HG03060 (cell line): ENCODE measurements around the gene TNF.

Source experiments
- ATAC-seq: cut with Tn5 transposase; IDR thresholded peaks from one replicate; pipeline ENCODE4 v1.9.1; 2021; ENCODE audit warnings: low read depth, moderate number of reproducible peaks; ENCODE audit not compliant: unreplicated experiment

The TNF gene

DNA sequence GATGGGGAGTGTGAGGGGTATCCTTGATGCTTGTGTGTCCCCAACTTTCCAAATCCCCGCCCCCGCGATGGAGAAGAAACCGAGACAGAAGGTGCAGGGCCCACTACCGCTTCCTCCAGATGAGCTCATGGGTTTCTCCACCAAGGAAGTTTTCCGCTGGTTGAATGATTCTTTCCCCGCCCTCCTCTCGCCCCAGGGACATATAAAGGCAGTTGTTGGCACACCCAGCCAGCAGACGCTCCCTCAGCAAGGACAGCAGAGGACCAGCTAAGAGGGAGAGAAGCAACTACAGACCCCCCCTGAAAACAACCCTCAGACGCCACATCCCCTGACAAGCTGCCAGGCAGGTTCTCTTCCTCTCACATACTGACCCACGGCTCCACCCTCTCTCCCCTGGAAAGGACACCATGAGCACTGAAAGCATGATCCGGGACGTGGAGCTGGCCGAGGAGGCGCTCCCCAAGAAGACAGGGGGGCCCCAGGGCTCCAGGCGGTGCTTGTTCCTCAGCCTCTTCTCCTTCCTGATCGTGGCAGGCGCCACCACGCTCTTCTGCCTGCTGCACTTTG, at the start of gene TNF:
Gene TNF (plus strand): TSS at position 231 of the 567 bp plus-strand sequence. CDS start 177 bp downstream, at position 408.
- ATAC-seq: no peak

- ATAC-seq: no peak
These were observed 49.3 kb upstream of the TNF start for GRCh38 chr6:31525932-31526591.

- no peak for ATAC-seq
These were observed 47.0 kb upstream of the TNF start for GRCh38 chr6:31528307-31528777.

GRCh38 chr6:31528821-31529328, 46.5 kb upstream of the TNF start, which contains the start of gene MCCD1:
Gene MCCD1, plus strand, starts transcription at chr6:31528962. Its CDS starts 53 bp downstream, at chr6:31529015.
- ATAC-seq: no peak

- ATAC-seq: no peak
These were observed 45.8 kb upstream of the TNF start for GRCh38 chr6:31529329-31530150.

DNA sequence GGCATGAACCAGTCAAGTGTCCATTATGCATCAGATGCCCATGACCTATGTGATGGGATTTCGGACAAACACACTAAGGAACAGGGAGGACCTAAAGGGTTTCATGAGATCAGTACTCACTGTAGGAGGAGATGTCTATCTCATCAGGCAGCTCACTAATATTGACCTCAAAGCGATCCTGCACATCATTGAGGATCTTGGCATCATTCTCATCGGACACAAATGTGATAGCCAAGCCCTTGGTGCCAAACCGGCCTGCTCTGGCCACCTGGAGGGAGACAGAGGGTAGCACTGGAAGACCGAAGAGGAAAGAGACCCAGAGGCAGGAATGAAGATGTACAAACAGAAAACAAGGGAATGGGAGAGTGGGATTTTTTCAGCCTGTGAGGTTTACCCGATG, 44.7 kb upstream of the TNF start:
- no peak for ATAC-seq

GRCh38 chr6:31531162-31531561, 44.2 kb upstream of the TNF start:
- no peak for ATAC-seq

DNA sequence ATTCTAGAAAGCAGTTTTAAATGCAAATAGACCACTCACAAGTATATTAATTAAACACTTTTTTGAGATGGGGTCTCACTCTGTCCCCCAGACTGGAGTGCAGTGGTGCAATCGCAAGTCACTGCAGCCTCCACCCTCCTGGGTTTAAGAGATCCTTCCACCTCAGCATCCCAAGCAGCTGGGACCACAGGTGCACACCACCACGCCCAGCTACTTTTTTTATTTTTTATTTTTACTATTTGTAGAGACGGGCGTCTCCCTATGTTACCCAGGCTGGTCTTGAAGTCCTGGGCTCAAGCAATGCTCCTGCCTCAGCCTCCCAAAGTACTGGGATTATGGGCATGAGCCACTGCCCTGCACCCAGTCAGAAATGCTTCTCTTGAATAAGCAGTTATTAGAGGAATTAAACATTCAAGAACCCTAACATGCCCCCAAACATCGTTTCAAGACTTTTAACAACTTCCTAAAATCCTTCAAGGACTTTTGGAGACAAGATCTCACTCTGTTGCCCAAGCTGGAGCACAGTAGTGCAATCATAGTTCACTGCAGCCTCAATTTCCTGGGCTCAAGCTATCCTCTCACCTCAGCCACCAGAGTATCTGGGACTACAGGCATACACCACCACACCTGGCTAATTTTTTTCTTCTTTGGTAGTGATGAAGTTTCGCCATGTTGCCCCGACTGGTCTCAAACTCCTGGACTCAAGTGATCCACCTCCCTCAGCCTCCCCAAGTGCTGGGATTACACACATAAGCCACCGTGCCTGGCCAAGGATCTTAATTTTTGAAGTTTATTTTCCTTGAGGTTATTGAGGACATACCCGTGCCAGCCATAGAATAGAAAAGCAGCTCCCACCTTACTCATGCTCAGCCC, 43.4 kb upstream of the TNF start:
- no peak for ATAC-seq

- no peak for ATAC-seq
These were observed 42.5 kb upstream of the TNF start for GRCh38 chr6:31532644-31533454.

GRCh38 chr6:31533455-31533841, 41.9 kb upstream of the TNF start:
- no peak for ATAC-seq

DNA sequence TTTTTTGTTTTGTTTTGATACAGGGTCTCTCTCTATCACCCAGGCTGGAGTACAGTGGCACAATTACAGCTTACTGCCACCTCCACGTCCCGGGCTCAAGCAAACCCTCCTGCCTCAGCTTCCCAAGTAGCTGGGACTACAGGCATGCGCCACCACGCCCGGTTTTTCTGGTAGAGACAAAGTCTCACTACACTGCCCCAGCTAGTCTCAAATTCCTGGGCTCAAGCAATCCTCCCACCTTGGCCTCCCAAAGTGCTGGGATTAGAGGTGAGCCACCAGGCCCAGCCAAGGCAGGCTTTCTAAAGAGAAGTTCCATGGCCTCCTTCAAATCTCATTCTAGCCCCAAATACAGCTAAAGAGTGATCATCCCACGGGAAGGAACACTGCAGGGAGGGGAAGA, 41.4 kb upstream of the TNF start:
- no peak for ATAC-seq

GRCh38 chr6:31534521-31535040, 40.8 kb upstream of the TNF start:
- ATAC-seq: no peak

GRCh38 chr6:31535538-31536324, 39.6 kb upstream of the TNF start:
- ATAC-seq: no peak

- ATAC-seq: no peak
These were observed 36.5 kb upstream of the TNF start for GRCh38 chr6:31538805-31539400.

DNA sequence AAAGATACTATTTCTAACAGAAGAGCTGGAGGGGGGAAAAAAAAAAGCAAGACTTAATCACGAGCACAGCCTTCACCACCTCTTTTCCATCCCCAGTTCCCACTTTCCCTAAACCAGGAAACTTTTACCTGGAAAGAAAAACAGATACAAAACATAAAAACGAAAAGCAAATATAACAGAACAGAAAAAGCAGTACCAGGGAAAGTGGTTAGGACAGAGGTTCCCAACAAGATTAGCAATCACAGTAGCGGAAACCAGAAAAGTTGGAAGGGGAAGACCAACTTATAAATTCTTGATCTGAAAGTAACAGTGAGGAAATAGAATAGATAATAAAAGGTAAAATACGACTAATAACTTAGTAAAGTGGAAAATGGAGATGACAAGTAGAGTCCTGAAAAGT, 34.7 kb upstream of the TNF start:
- no peak for ATAC-seq

DNA sequence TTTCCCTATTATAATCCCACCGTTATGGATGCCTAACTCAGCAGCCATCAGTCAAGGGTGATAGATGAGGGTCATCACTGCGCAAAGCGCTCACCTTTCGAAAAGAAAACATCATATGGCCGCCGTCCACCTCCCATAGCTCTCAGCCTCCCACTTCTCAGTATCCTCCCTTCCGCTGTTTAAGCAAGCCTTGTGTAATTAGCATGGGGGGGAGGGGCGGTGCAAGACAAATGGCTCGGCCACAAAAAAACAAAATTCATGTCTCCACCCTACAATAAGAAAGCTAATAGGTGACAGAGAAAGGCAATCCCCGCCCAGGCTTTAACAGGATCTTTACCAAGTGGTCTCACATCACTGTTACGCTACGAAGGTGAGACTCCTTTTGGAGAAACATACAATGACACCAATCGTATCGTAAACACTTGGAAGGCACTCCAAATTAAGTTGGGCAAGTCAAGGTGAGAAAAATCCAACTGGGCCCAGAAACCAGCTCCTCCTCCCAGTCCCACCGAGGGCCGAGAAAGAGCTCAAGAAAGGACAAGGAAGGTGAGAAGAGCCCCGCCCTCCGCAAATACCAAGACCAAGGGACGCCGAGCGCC, 34.2 kb upstream of the TNF start:
- peak; percentile 4 for ATAC-seq

DNA sequence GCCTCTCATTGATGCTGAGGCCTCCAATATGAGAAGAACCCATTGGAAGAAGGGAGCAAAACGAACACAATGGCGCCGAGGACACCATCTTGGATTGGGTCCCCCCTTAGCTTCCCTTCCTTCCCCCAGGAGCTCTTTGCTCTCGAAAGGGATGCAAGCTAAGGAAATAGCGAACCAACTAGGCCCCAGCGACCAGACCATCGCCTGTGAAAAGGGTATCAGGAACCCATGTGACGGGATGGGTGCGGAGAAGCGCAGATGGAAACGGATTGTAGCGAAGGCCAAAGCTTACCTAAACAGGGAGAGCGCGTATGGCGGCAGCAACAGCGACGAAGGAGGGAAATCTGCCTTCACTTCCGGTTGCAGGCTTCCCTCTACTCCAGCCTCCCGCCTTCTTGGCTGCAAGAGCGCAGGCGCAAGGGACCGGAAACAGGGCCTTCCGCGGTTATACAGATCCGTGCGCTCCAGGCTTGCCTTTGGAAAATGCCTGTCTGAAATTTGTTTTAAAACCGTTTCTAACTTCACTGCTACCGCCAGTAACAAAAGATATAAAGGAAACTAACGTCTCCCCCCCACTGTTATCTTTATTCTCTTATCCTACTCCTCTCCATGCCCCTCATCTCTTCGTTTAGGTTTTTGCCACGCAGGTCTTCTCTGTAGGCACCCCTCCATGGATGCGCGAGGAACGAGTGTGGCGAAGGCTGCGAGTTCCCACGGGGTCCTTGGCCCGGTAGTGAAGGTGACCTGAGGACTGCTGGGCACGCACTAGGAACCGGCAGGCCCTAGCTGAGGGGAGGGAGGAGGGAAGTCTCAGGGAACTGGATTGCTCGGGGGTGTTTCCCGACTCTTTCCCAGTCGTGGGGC, 33.5 kb upstream of the TNF start, which contains the start of gene DDX39B:
Gene DDX39B (minus strand): TSS at position 346 of the 864 bp plus-strand sequence. CDS start 1,471 bp downstream, outside the sequence.
- ATAC-seq: peak; percentile 38
